HG03342 (cell line): Measurements from ENCODE around the gene RELCH.

Experiments used
- ATAC-seq: cut with Tn5 transposase; IDR thresholded peaks from one replicate; pipeline ENCODE4 v1.9.1; 2021; ENCODE audit warnings: mild to moderate bottlenecking, moderate library complexity; ENCODE audit not compliant: unreplicated experiment

Gene RELCH

GRCh38 chr18:62336618-62337017 is 149.6 kb downstream of the RELCH start:
- ATAC-seq: no peak

GRCh38 chr18:62337336-62337735 is 150.3 kb downstream of the RELCH start:
- ATAC-seq: no peak

GRCh38 chr18:62338446-62339105 is 151.5 kb downstream of the RELCH start:
- no peak for ATAC-seq

- no peak for ATAC-seq
Measured at GRCh38 chr18:62339106-62339988, 152.3 kb downstream of the RELCH start.

- no peak for ATAC-seq
Measured at GRCh38 chr18:62340996-62341395, 153.9 kb downstream of the RELCH start.

DNA sequence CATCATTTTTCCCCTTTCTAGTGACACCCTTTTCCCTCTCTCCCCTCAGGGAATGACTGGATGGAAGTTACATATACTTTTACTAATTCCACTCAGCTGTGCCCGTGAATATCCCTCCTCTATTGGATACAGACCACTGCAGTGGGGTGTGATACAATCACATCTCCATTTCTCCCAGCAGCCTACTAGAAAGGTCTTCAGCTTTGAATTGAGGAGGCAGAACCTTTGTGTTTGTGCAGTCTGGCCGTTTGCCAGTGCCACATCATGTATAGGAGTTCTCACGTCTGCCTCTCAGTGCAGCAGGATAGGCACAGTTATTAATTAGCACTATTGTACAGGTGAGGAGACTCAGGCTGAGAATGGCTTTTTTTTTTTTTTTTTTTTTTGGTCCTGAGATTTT is 154.4 kb downstream of the RELCH start:
- no peak for ATAC-seq

- no peak for ATAC-seq
Measured at GRCh38 chr18:62342884-62343283, 155.8 kb downstream of the RELCH start.

DNA sequence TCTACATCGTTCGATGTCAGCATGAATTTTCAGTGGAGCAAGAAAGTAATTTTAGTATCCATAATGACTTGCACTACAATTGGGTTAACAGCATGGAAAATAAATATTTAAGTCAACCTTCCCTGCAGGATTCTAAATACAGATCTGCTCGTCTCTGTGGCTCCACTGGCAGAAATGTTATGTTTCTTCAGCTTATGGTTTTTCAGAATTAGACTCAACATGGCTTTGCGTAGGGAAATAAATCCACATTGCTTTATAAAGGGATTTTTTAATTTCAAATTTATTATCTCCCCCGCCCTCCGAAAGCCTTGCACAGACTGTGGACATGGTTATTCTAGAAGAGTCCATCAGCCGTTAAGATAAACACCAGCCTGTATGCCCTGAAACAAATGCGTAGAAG is 156.3 kb downstream of the RELCH start:
- ATAC-seq: no peak

DNA sequence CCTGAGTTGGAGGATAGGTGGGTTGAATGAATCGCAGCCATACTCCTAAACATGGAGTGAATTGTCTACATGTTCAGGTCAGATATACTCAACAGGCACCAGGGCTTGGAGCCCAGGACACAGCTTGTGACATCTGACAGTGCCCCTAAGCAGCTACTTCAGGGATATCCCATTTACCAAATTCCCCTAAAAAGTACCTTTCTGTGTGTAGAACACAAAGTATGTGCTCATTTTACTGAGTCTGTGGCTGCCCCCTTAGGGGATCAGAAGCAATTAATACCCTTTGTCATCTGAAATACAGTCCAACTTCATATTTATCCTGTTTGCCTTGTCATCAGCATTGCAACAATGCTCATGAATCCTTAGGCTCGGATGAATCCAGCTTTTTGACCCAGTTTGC is 158.9 kb downstream of the RELCH start:
- no peak for ATAC-seq

DNA sequence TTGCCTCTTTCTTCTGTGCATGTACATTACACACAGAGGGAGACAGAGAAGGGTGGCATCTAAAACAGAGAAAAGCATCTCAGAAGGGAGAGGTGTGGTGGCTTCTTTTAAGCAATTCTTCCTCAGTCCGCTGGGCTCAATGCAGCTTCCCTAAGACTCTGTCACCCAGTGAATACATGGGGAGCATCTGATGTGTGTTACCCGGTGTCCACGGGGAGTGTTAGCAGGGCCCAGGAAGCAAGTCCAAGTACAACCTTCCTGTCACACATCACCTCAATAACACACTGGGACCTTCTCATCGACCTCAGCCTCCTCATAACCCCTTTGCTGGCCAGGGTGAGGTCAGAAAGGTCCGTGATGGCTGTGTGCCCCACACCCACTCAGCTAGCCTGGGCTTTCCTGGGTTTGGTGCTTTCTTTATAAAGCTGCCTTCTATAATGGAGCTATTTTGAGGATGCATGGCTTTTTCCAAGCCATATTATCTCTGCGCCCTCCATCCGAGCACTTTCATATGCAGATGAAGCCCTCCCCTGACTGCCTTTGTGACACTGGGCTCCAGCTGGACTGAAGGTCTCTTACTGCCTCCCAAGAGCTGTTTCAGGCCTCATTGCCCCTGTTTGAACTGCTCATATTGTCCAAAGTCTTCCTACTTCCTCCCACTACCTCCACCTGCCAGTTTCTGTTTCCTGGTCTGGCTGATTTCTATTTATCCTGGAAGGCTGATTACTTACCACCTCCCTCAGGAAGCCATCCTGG is 159.5 kb downstream of the RELCH start:
- ATAC-seq: no peak

DNA sequence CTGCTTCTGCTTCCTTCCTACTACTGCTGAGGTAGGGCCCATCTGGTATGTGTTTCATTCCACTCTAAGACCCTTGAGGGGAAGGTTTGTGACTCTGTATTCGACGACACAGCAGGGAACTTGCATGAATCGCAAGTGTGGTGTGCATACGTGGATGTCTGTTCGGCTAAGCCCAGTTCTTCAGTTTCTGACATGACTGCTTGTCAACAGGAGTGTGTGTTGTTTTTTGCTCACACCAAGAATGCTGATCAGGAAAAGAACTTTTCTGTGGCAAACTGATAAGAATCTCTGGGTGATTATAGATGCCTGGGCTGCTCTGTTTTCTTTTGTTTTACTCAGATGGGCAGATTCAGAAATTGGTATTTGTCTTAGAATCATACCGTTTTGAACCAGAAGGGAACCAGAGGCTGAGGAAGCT is 160.0 kb downstream of the RELCH start:
- ATAC-seq: no peak

GRCh38 chr18:62348474-62348873 is 161.4 kb downstream of the RELCH start:
- ATAC-seq: no peak

DNA sequence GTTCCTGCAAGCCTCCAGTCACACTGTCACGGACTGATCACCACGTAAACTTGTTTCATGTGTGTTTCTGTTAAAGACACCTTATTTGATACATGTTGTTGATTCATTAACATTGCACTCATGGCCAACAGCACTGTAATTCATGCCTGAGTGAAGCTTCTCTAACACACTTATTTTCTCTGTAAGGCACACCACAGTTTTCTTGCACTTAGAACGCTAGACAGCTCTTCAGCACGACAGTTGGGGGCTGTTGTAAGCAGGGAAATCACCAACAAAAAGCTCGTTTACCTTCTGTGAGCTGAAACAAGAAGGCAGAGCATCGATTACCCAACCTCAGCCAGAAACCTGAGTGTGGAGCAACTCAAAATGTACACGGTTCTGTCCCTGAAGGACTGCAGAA is 166.1 kb downstream of the RELCH start:
- ATAC-seq: no peak

DNA sequence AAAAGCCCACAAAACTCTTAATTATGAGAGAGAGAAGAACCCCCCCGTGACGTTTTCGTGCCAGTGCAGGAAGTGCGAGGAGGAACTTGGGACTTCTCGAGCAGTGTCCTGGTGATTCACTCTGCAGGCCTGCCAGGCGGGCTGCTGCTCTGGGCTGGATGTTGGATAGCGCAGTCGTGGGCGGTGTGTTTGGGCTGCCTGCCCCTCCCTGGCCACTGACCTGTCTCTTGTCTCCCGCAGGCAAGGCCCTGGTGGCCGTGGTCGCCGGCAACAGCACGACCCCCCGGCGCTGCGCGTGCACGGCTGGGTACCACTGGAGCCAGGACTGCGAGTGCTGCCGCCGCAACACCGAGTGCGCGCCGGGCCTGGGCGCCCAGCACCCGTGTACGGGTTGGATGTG is 167.1 kb downstream of the RELCH start:
- no peak for ATAC-seq

DNA sequence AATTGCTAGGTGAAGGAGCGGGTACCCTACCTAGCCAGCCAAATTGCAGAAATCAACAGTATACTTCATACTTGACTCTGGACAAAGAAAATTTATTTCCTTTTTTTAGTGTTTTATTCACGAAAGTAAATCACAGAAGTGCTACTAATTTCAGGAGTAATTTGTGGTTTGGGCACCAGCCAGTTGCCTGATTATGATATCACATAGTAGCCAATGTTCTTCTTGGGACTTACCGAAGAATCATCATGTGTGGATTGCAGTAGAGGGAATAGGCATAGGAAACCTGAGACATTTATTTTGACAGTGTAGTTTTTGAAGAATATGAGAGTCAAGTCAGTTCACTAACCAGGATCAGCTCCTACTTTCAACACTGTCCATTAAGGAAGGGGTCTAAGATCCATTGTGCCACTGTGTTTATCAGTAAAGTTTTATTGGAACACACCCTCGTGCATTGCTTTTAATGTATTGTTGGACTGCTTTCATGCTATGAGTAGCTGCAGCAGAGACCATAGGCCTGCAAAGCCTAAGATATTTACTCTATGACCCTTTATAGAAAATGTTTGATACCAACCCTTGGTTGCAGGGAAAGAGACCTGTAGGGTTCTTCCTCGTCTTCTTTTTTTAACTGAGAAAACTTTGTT is 170.1 kb downstream of the RELCH start:
- no peak for ATAC-seq
